ENCODE results near the gene ILF3. TPM values are rescaled to one million over a fixed set of nuclear protein-coding genes. Genes with fewer than 3 reads are reported as not detected.
A peak's percentile ranks its signal among the peaks of the same experiment; 100 is the strongest.

Gene ILF3
- total and polyA plus RNA-seq, 11 donors, result 45.7 to 140 (median 110) TPM

GRCh38 chr19:10644260-10645007 lies 9.7 kb upstream of the ILF3 start:
- H3K27ac ChIP-seq, result peak overlapping the region; percentile 17 to 79 (median 54)
- peaks cover 0 to 44% (median 37%) of the 10 kb centered on the region in 9 donors for H3K36me3 ChIP-seq
- no peak overlapping the region for H3K4me3 ChIP-seq
- H3K9me3 ChIP-seq, result no peaks in the 10 kb centered on the region
- WGBS, 4 donors, result 3 to 18% (median 13%) methylated on average over 12 to 14 of the region's 14 CpGs
- TF ChIP-seq CTCF (IDR thresholded peaks at IDR 0.05) (peak; percentile 84 to 92 (median 90)), POLR2A (IDR thresholded peaks at IDR 0.05) (no peak)
- peaks cover 0 to 45% (median 19%) of the 10 kb centered on the region in 12 donors for H3K4me1 ChIP-seq
- ATAC-seq (peak; percentile 77 to 93 (median 90)), DNase-seq (peak; percentile 81 to 91 (median 88))
- intact Hi-C loops (cut with DNase I), result loop anchor here (1.0 to 5.0 kb wide), 4 partner anchors 42 to 64 kb away; no protein-coding TSS in a partner anchor
- no peaks in the 10 kb centered on the region for H3K27me3 ChIP-seq

- H3K36me3 ChIP-seq, result peaks cover 0 to 23% (median 16%) of the 10 kb centered on the region in 9 donors
- no peak overlapping the region for H3K4me3 ChIP-seq
- H3K27me3 ChIP-seq, result no peaks in the 10 kb centered on the region
- H3K27ac ChIP-seq, result peak overlapping the region in 8 of 12 donors; percentile 2 to 61 (median 24)
- peak in 3 of 4 donors; percentile 29 to 35 (median 30) for ATAC-seq
- WGBS, 4 donors, result 52 to 63% (median 57%) methylated on average over 12 of the region's 12 CpGs
- intact Hi-C loops (cut with DNase I), result no loop called here
- no peak for DNase-seq
- no peaks in the 10 kb centered on the region for H3K9me3 ChIP-seq
- peaks cover 0 to 45% (median 19%) of the 10 kb centered on the region in 12 donors for H3K4me1 ChIP-seq
- TF ChIP-seq POLR2A (IDR thresholded peaks at IDR 0.05) (no peak), CTCF (IDR thresholded peaks at IDR 0.05) (no peak)
These were observed 7.5 kb upstream of the ILF3 start for GRCh38 chr19:10646456-10647159.

GRCh38 chr19:10648360-10648759 lies 5.8 kb upstream of the ILF3 start:
- DNase-seq (no peak), ATAC-seq (no peak)
- H3K36me3 ChIP-seq, result peaks cover 0 to 9% (median 3%) of the 10 kb centered on the region in 9 donors
- 91 to 95% (median 91%) methylated on average over 4 of the region's 4 CpGs for WGBS, 4 donors
- no peak overlapping the region for H3K4me3 ChIP-seq
- intact Hi-C loops (cut with DNase I), result no loop called here
- H3K9me3 ChIP-seq, result no peaks in the 10 kb centered on the region
- peaks cover 0 to 45% (median 29%) of the 10 kb centered on the region in 12 donors for H3K4me1 ChIP-seq
- H3K27ac ChIP-seq, result no peak overlapping the region
- TF ChIP-seq CTCF (IDR thresholded peaks at IDR 0.05) (no peak), POLR2A (IDR thresholded peaks at IDR 0.05) (no peak)
- H3K27me3 ChIP-seq, result no peaks in the 10 kb centered on the region

GRCh38 chr19:10651851-10652250 lies 2.3 kb upstream of the ILF3 start:
- H3K36me3 ChIP-seq, result peaks cover 0 to 3% (median 0%) of the 10 kb centered on the region in 9 donors
- 81 to 93% (median 87%) methylated on average over 4 of the region's 4 CpGs for WGBS, 4 donors
- H3K27ac ChIP-seq, result peak overlapping the region in 1 of 12 donors; percentile 98
- H3K4me3 ChIP-seq, result no peak overlapping the region
- DNase-seq (no peak), ATAC-seq (no peak)
- no peaks in the 10 kb centered on the region for H3K27me3 ChIP-seq
- H3K9me3 ChIP-seq, result no peaks in the 10 kb centered on the region
- intact Hi-C loops (cut with DNase I), result loop anchor here in 2 of 10 donors (5.0 kb wide), 2 partner anchors 45 to 85 kb away; partner anchors contain the start of genes CDKN2D (in 1 of the 2) and KRI1 (in 1 of the 2)
- H3K4me1 ChIP-seq, result peaks cover 0 to 36% (median 29%) of the 10 kb centered on the region in 12 donors
- TF ChIP-seq CTCF (IDR thresholded peaks at IDR 0.05), result no peak
- no peak for TF ChIP-seq POLR2A (IDR thresholded peaks at IDR 0.05)
